Measurements from ENCODE around the gene ARSI. TPM values are rescaled to one million over a fixed set of nuclear protein-coding genes. Genes with fewer than 3 reads are reported as not detected.

The ARSI gene
- total and polyA plus RNA-seq, 4 donors: 0.23 to 0.51 (median 0.33) TPM; not detected in 1

- TF ChIP-seq CTCF (IDR thresholded peaks at IDR 0.05; ENCODE audit: low read depth, low read length, missing input control): no peak
These were observed 11.4 kb upstream of the ARSI start (continued) for GRCh38 chr5:150313921-150314716.

GRCh38 chr5:150313501-150313900 is 10.8 kb upstream of the ARSI start:
- Histone ChIP-seq H3K27ac (ENCODE audit: low read depth in 1 of 2, low read length in 2 of 2) (no peak overlapping the region), H3K36me3 (ENCODE audit: control insufficient read depth in 4 of 4, insufficient read depth in 3 of 4, low read depth in 1 of 4, low read length in 3 of 4) (no peaks in the 10 kb centered on the region), H3K9ac (ENCODE audit: low read depth in 1 of 2, low read length in 2 of 2) (no peak overlapping the region), H3K4me3 (ENCODE audit: low read depth in 1 of 3, low read length in 3 of 3) (no peak overlapping the region), H3K9me3 (ENCODE audit: control insufficient read depth in 4 of 4, low read length in 3 of 4) (no peaks in the 10 kb centered on the region), H3K27me3 (ENCODE audit: control insufficient read depth in 4 of 4, insufficient read depth in 4 of 4, low read length in 3 of 4) (no peaks in the 10 kb centered on the region), H3K4me1 (ENCODE audit: control insufficient read depth in 4 of 4, insufficient read depth in 4 of 4, low read length in 3 of 4) (no peaks in the 10 kb centered on the region)
- TF ChIP-seq MAX (IDR thresholded peaks at IDR 0.05) (no peak), FOXA2 (IDR thresholded peaks at IDR 0.05) (no peak), NR2F2 (IDR thresholded peaks at IDR 0.05) (no peak), ATF3 (IDR thresholded peaks at IDR 0.05) (no peak), HNF4G (IDR thresholded peaks at IDR 0.05) (no peak), FOXA1 (IDR thresholded peaks at IDR 0.05) (no peak), TAF1 (conservative IDR thresholded peaks at IDR 0.05) (no peak), JUND (IDR thresholded peaks at IDR 0.05) (no peak), ZBTB33 (IDR thresholded peaks at IDR 0.05) (no peak), SP1 (IDR thresholded peaks at IDR 0.05) (no peak), REST (IDR thresholded peaks at IDR 0.05) (no peak), YY1 (IDR thresholded peaks at IDR 0.05) (no peak), GABPA (IDR thresholded peaks at IDR 0.05 in 1 of 2, conservative IDR thresholded peaks at IDR 0.05 in 1 of 2) (no peak), CTCF (IDR thresholded peaks at IDR 0.05; ENCODE audit: low read depth, low read length, missing input control) (no peak)
- WGBS: 91% methylated on average over 6 of the region's 6 CpGs
- no peak for DNase-seq (ENCODE audit: low spot score)

Measured in liver (tissue), 9 donors.